OCI-LY1 (cell line): ENCODE results near the gene KRTAP4-1.

Experiments
- EZH2 ChIP-seq: fragments of 200-600 bp; sonication (generic), shearing (Covaris generic); IDR thresholded peaks from 2 replicates; pipeline ENCODE4 v1.8.0; 2017; ENCODE audit warnings: borderline replicate concordance, mixed run types, mild to moderate bottlenecking, antibody characterized with exemption, low read length, moderate library complexity, mixed read lengths
- TF ChIP-seq, protein P1 (sequence below): fragments of 200-600 bp; sonication (generic), shearing (Covaris generic); IDR thresholded peaks from 2 replicates; pipeline ENCODE4 v1.5.1; 2017; ENCODE audit warnings: mild to moderate bottlenecking, antibody characterized with exemption, low read length, moderate library complexity, mixed read lengths

DNA sequence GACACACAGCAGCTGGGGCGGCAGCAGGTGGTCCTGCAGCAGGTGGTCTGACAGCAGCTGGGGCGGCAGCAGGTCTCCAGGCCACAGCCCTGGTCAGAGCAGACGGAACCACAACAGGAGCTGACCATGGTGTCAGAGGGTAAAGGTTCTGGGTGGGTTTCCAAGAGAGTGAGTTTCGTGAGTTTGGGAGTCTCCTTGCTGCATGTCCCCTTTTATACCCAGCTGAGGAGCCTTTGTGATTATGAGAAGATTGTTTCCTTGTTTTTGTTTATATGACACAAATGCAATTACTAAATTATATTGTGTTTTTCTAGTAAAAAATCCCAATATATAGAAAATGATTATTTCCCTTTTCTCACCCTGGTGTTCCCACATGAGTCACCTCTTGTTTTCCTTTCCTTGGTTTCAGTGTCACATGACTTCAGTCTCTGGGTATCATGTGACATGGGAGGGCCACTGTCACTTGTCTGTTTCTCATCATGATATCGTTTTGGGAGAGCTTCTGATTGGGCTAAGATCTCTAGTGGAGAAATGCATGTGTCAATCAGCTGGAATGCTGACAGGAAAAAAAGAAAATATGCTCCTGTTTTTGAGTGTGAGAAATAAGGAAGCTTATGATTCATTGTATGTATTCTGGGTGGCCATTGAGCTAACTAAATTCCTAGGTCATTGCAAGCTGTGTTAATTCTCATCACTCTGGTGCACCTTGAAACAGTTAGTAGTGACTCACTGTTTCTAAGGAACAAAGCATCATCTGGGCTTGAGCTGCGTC is 44.2 kb downstream of the KRTAP4-1 start, which contains the start of gene KRTAP4-6:
- TF ChIP-seq EZH2, result no peak
- TF ChIP-seq, protein P1, sequence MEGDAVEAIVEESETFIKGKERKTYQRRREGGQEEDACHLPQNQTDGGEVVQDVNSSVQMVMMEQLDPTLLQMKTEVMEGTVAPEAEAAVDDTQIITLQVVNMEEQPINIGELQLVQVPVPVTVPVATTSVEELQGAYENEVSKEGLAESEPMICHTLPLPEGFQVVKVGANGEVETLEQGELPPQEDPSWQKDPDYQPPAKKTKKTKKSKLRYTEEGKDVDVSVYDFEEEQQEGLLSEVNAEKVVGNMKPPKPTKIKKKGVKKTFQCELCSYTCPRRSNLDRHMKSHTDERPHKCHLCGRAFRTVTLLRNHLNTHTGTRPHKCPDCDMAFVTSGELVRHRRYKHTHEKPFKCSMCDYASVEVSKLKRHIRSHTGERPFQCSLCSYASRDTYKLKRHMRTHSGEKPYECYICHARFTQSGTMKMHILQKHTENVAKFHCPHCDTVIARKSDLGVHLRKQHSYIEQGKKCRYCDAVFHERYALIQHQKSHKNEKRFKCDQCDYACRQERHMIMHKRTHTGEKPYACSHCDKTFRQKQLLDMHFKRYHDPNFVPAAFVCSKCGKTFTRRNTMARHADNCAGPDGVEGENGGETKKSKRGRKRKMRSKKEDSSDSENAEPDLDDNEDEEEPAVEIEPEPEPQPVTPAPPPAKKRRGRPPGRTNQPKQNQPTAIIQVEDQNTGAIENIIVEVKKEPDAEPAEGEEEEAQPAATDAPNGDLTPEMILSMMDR, result no peak
